ENCODE data around the gene MYOT.

GRCh38 chr5:137831105-137831504 lies 36.6 kb upstream of the MYOT start:
- TF ChIP-seq CTCF (conservative IDR thresholded peaks at IDR 0.05 in 1 of 2, IDR thresholded peaks at IDR 0.05 in 1 of 2; ENCODE audit: extremely low read depth in 1 of 2, insufficient read depth in 1 of 2, low read depth in 1 of 2, low read length in 2 of 2), result no peak
- no peak for TF ChIP-seq EZH2 (IDR thresholded peaks at IDR 0.05; ENCODE audit: borderline replicate concordance, low read length)

Measured in mammary epithelial cell (primary cell).